Mucosa of descending colon (tissue), 3 donors: ENCODE results near the gene C6orf141. TPM values are rescaled to one million over a fixed set of nuclear protein-coding genes. Genes with fewer than 3 reads are reported as not detected.

Source experiments
- ATAC-seq: fragments of 200-7000 bp; cut with Tn5 transposase; one replicate; pipeline ENCODE4 v1.9.1; 2020; ENCODE audit warnings: mild to moderate bottlenecking, moderate library complexity
- DNase-seq, 3 donors: peaks; one replicate each; pipeline ENCODE4 v3.0.0-alpha.2; 2020
- H3K36me3 ChIP-seq: fragments of 200-600 bp; one replicate; pipeline ENCODE4 v1.8.0; 2021; ENCODE audit warnings: low read depth, mild to moderate bottlenecking
- H3K4me1 ChIP-seq: fragments of 200-600 bp; one replicate; pipeline ENCODE4 v1.8.0; 2021; ENCODE audit warnings: low read depth, mild to moderate bottlenecking
- H3K4me3 ChIP-seq: fragments of 200-600 bp; one replicate; pipeline ENCODE4 v1.8.0; 2021; ENCODE audit warnings: mild to moderate bottlenecking
- H3K9me3 ChIP-seq: fragments of 200-600 bp; one replicate; pipeline ENCODE4 v1.8.0; 2021; ENCODE audit warnings: mild to moderate bottlenecking
- intact Hi-C, 2 donors: fragments of 100-400 bp; cut with DNase I in 1 of 2; cut with micrococcal nuclease in 1 of 2; formaldehyde crosslinking; loops; one replicate each; pipeline versions ENCODE4 v1.11.0 to v1.11.1; 2022; cut with DNase I, micrococcal nuclease
- total RNA-seq, 3 donors: library from RNA; stranded (reverse); fragmentation: NEBNext Ultra II Directional in 2 of 3; extraction: Animal tissue kit (Norgen Biotek cat#: 25700) in 2 of 3; gene quantifications; one replicate each; pipeline versions ENCODE4 v1.2.1 to v1.2.4, GENCODE V29; 2021 to 2023
- TF ChIP-seq, protein P1 (sequence below): fragments of 200-600 bp; IDR thresholded peaks from one replicate; pipeline ENCODE4 v1.8.0; 2022; ENCODE audit warnings: antibody characterized with exemption, mild to moderate bottlenecking
- donor health status: DM: no; HTN: no; CAD: no; lungs with moderate emphysema.
- donor health status: DM: no; HTN: no; CAD: no.
- donor health status: DM: no; HTN: yes; CAD: no.

C6orf141 gene
- total RNA-seq, 3 donors from 2014 or later: 4.1 to 10.6 (median 5.4) TPM

DNA sequence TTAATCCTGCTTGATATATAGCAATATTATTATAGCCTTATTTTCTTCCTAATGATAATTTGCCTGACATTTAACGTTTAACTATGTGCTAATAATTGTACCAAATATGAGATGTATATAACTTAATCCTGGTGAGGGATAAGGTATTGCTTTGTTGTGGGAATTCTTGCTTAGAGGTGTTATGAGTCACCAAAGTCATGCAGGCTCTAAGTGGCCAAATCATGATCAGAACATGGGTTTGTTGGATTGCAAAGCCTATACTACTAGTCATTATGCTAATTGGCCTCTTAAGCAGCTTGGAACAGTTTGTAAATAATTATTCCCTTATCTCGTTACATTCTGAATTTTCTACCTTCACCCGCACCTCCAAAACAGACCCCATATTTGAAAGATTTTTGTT lies 21.9 kb upstream of the C6orf141 start:
- TF ChIP-seq, protein P1, sequence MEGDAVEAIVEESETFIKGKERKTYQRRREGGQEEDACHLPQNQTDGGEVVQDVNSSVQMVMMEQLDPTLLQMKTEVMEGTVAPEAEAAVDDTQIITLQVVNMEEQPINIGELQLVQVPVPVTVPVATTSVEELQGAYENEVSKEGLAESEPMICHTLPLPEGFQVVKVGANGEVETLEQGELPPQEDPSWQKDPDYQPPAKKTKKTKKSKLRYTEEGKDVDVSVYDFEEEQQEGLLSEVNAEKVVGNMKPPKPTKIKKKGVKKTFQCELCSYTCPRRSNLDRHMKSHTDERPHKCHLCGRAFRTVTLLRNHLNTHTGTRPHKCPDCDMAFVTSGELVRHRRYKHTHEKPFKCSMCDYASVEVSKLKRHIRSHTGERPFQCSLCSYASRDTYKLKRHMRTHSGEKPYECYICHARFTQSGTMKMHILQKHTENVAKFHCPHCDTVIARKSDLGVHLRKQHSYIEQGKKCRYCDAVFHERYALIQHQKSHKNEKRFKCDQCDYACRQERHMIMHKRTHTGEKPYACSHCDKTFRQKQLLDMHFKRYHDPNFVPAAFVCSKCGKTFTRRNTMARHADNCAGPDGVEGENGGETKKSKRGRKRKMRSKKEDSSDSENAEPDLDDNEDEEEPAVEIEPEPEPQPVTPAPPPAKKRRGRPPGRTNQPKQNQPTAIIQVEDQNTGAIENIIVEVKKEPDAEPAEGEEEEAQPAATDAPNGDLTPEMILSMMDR: no peak
- DNase-seq: no peak
- intact Hi-C loops: no loop called here
- H3K4me3 ChIP-seq: no peak overlapping the region
- H3K36me3 ChIP-seq: no peaks in the 10 kb centered on the region
- H3K9me3 ChIP-seq: no peaks in the 10 kb centered on the region
- ATAC-seq: no peak
- H3K4me1 ChIP-seq: no peaks in the 10 kb centered on the region

DNA sequence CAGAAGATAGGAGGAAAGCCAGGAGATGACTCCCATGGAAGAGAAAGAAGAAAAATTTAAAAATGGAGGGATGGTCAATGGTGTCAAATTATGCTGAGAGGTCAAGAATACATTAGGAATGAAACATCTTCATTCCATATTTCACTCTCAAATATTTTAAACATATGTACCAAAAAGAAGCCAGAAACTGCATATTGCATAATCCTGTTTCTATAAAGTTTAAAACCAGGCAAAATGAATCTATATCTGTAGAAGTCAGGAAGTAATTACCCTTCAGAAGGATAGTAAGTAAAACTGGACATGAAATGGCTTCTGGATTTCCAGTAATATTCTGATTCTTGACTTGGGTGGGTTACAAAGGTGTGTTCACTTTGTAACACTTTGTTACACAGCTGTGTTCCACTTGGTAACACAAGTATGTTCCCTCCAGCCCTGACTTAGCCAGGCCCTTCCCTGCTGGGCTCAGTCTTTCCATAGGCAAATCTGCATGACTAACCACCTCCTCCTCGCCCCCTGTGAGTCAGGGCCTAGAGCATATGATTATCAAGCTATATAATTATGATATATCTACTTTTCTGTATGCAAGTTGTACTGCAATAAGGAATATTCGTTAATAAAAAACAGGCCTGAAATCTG lies 20.2 kb upstream of the C6orf141 start:
- TF ChIP-seq, protein P1: no peak
- Histone ChIP-seq H3K4me1 (no peaks in the 10 kb centered on the region), H3K4me3 (no peak overlapping the region), H3K9me3 (no peaks in the 10 kb centered on the region), H3K36me3 (no peaks in the 10 kb centered on the region)
- no peak for DNase-seq
- no peak for ATAC-seq
- intact Hi-C loops: no loop called here

DNA sequence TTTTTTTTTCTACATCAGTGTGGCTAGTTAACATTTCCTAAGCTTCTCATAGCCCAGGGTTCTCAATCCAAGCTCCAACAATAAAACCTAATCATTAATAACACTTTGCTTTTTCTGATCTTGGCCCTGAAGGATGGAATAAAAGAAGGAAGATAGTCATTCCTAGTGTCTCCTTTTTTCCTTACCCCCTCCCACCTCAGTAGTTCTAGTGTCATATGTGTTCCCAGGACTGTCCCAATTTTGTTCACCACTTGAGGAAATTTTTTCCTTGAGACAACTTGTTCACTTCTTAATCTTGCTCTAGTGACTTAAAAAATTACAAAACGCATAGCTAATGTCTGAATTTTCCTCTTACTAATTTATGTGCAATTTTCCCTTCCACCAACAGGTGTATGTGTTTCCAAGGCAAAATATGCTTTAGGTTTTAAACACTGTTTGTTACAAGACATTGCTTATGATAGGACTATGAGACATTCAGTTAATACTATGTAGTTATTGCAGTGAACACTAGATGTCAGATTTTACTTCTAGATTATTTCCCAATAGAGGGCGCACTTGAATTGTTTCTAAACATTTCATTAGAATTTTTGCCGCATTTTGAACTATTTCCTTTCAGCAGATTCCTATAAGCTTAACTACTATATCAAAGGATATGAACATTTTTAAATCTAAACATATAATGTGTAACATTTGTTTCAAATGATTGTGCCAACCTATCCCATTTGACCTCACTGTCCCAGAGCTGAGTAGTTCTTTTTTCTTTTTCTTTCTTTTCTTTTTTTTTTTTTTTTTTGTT lies 18.5 kb upstream of the C6orf141 start:
- H3K4me1 ChIP-seq: no peaks in the 10 kb centered on the region
- DNase-seq: no peak
- no peak overlapping the region for H3K4me3 ChIP-seq
- H3K9me3 ChIP-seq: no peaks in the 10 kb centered on the region
- TF ChIP-seq, protein P1: peak; percentile 25
- H3K36me3 ChIP-seq: no peaks in the 10 kb centered on the region
- ATAC-seq: peak; percentile 88
- intact Hi-C loops: loop anchor here in 1 of 2 donors (2.0 kb wide), 1 partner anchor 75 kb away; no protein-coding TSS in a partner anchor

DNA sequence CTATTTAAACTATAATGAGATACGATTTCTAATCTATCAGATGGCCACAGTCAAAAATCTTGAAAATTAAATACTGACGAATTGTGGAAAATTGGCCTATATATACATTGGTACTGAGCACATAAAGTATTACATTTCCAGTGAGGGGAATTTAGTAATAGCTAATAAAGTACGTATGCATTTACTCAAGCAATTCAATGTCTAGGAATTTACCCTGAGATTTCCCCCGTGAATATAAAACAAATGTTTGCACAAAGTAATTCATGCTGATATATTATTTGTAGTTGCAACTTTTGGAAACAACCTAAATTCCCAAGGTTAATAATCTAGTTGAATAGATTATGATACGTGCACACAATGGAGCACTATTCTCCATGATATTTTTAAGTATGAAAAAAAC lies 14.7 kb upstream of the C6orf141 start:
- H3K9me3 ChIP-seq: no peaks in the 10 kb centered on the region
- intact Hi-C loops: no loop called here
- ATAC-seq: no peak
- no peaks in the 10 kb centered on the region for H3K36me3 ChIP-seq
- TF ChIP-seq, protein P1: no peak
- DNase-seq: no peak
- no peak overlapping the region for H3K4me3 ChIP-seq
- H3K4me1 ChIP-seq: no peaks in the 10 kb centered on the region

DNA sequence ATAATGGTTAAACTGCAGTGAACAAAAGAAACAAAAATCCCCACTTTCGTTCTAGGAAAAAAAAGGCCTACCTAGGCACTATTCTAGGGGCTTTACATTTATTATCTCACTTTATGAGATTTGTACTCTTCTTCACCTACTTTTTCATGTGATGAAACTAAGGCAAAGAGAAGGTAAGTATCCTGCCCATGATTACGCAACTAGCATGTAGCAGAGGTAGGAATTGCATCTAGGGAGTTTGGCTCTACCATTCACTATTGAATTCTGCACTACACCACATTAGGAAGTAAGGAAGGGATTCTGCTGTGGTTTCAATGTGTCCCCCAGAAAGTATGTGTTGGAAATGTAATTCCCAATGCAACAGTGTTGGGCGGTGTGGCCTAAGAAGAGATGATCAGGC lies 11.4 kb upstream of the C6orf141 start:
- ATAC-seq: no peak
- H3K4me3 ChIP-seq: no peak overlapping the region
- H3K4me1 ChIP-seq: no peaks in the 10 kb centered on the region
- TF ChIP-seq, protein P1: no peak
- H3K9me3 ChIP-seq: no peaks in the 10 kb centered on the region
- intact Hi-C loops: no loop called here
- no peaks in the 10 kb centered on the region for H3K36me3 ChIP-seq
- no peak for DNase-seq
